Activated CD4-positive, alpha-beta T cell treated with anti-CD3 and anti-CD28 coated beads, Interleukin-10, Interleukin-2, amounts not matched to agents 100 ng/mL and 50 ng/mL, durations not matched to agents 16 hours and 8 hours (primary cell): ENCODE results near the gene ARID1A.
"Not testable (repeated sequence)": the region's sequence is repeated elsewhere in the genome, so short reads cannot be mapped to it uniquely, and the experiment has no call there.

ENCODE experiments used
- DNase-seq: peaks from one replicate; pipeline ENCODE4 v3.0.0-alpha.2; 2020

Gene ARID1A

GRCh38 chr1:26697978-26698849 is 2.4 kb downstream of the ARID1A start:
- DNase-seq = peak; percentile 82

- peak; percentile 43 for DNase-seq
Measured at GRCh38 chr1:26700711-26701110, 4.9 kb downstream of the ARID1A start.

GRCh38 chr1:26701266-26701994 is 5.6 kb downstream of the ARID1A start:
- peak; percentile 55 for DNase-seq

GRCh38 chr1:26701995-26702679 is 6.3 kb downstream of the ARID1A start:
- no peak for DNase-seq

- DNase-seq = peak; percentile 82
Measured at GRCh38 chr1:26702680-26703038, 6.8 kb downstream of the ARID1A start.

GRCh38 chr1:26703478-26703877 is 7.7 kb downstream of the ARID1A start:
- DNase-seq = no peak

- no peak for DNase-seq
Measured at GRCh38 chr1:26704629-26705028, 8.8 kb downstream of the ARID1A start.

- DNase-seq = not testable (repeated sequence)
Measured at GRCh38 chr1:26705227-26705626, 9.4 kb downstream of the ARID1A start.

GRCh38 chr1:26705788-26706311 is 10.0 kb downstream of the ARID1A start:
- no peak for DNase-seq

- no peak for DNase-seq
Measured at GRCh38 chr1:26706315-26706714, 10.5 kb downstream of the ARID1A start.

- no peak for DNase-seq
Measured at GRCh38 chr1:26710811-26711210, 15.0 kb downstream of the ARID1A start.

- no peak for DNase-seq
Measured at GRCh38 chr1:26711777-26712176, 16.0 kb downstream of the ARID1A start.

GRCh38 chr1:26717017-26717491 is 21.2 kb downstream of the ARID1A start:
- no peak for DNase-seq

- DNase-seq = no peak
Measured at GRCh38 chr1:26719205-26719604, 23.4 kb downstream of the ARID1A start.

GRCh38 chr1:26721669-26722355 is 26.0 kb downstream of the ARID1A start:
- DNase-seq = peak; percentile 62

- peak; percentile 49 for DNase-seq
Measured at GRCh38 chr1:26723013-26723991, 27.5 kb downstream of the ARID1A start.

- no peak for DNase-seq
Measured at GRCh38 chr1:26724118-26724517, 28.3 kb downstream of the ARID1A start.

- DNase-seq = no peak
Measured at GRCh38 chr1:26724926-26725325, 29.1 kb downstream of the ARID1A start.

GRCh38 chr1:26725904-26726303 is 30.1 kb downstream of the ARID1A start:
- DNase-seq = not testable (repeated sequence)

- no peak for DNase-seq
Measured at GRCh38 chr1:26726784-26727183, 31.0 kb downstream of the ARID1A start.

- DNase-seq = no peak
Measured at GRCh38 chr1:26727476-26727875, 31.7 kb downstream of the ARID1A start.
